Measurements from ENCODE around the gene RBM22. TPM values are rescaled to one million over a fixed set of nuclear protein-coding genes. Genes with fewer than 3 reads are reported as not detected.

The RBM22 gene
- total and polyA plus RNA-seq, 4 donors: 27.2 to 49.9 (median 38.6) TPM

GRCh38 chr5:150660108-150660831 is 40.6 kb downstream of the RBM22 start:
- Histone ChIP-seq H3K4me1 (ENCODE audit: control insufficient read depth in 5 of 5, insufficient read depth in 5 of 5, low read length in 5 of 5) (peaks cover 0 to 19% (median 7%) of the 10 kb centered on the region in 5 donors), H3K27ac (ENCODE audit: low read depth in 1 of 2, low read length in 1 of 2) (peak overlapping the region in 1 of 2 donors; percentile 28), H3K36me3 (ENCODE audit: control insufficient read depth in 4 of 4, insufficient read depth in 4 of 4, low read length in 4 of 4) (no peaks in the 10 kb centered on the region), H3K27me3 (ENCODE audit: control insufficient read depth in 3 of 3, insufficient read depth in 3 of 3, low read length in 2 of 3) (no peaks in the 10 kb centered on the region), H3K4me3 (no peak overlapping the region), H3K9ac (ENCODE audit: insufficient read depth in 1 of 2, low read length in 2 of 2) (no peak overlapping the region), H3K9me3 (ENCODE audit: control insufficient read depth in 4 of 4, insufficient read depth in 3 of 4, low read length in 3 of 4) (no peaks in the 10 kb centered on the region)
- TF ChIP-seq CTCF (IDR thresholded peaks at IDR 0.05; ENCODE audit: control extremely low read depth, extremely low read depth): no peak
- ATAC-seq (ENCODE audit: insufficient read depth, low FRiP score) (no peak), DNase-seq (no peak)
- 56 to 78% methylated on average over 4 of the region's 4 CpGs for WGBS, 2 donors

GRCh38 chr5:150659360-150660107 is 41.3 kb downstream of the RBM22 start:
- H3K9me3 ChIP-seq (ENCODE audit: control insufficient read depth in 4 of 4, insufficient read depth in 3 of 4, low read length in 3 of 4): no peaks in the 10 kb centered on the region
- peak overlapping the region in 1 of 2 donors; percentile 9 for H3K27ac ChIP-seq (ENCODE audit: low read depth in 1 of 2, low read length in 1 of 2)
- DNase-seq (no peak), ATAC-seq (ENCODE audit: insufficient read depth, low FRiP score) (no peak)
- H3K27me3 ChIP-seq (ENCODE audit: control insufficient read depth in 3 of 3, insufficient read depth in 3 of 3, low read length in 2 of 3): no peaks in the 10 kb centered on the region
- H3K9ac ChIP-seq (ENCODE audit: insufficient read depth in 1 of 2, low read length in 2 of 2): no peak overlapping the region
- no peaks in the 10 kb centered on the region for H3K36me3 ChIP-seq (ENCODE audit: control insufficient read depth in 4 of 4, insufficient read depth in 4 of 4, low read length in 4 of 4)
- WGBS, 2 donors: 86 to 96% methylated on average over 11 of the region's 11 CpGs
- TF ChIP-seq CTCF (IDR thresholded peaks at IDR 0.05; ENCODE audit: control extremely low read depth, extremely low read depth): no peak
- no peak overlapping the region for H3K4me3 ChIP-seq
- peaks cover 0 to 19% (median 7%) of the 10 kb centered on the region in 5 donors for H3K4me1 ChIP-seq (ENCODE audit: control insufficient read depth in 5 of 5, insufficient read depth in 5 of 5, low read length in 5 of 5)

GRCh38 chr5:150658699-150659265 is 42.1 kb downstream of the RBM22 start:
- H3K36me3 ChIP-seq (ENCODE audit: control insufficient read depth in 4 of 4, insufficient read depth in 4 of 4, low read length in 4 of 4): no peaks in the 10 kb centered on the region
- H3K4me1 ChIP-seq (ENCODE audit: control insufficient read depth in 5 of 5, insufficient read depth in 5 of 5, low read length in 5 of 5): peaks cover 0 to 19% (median 7%) of the 10 kb centered on the region in 5 donors
- WGBS, 2 donors: 45 to 78% methylated on average over 3 of the region's 3 CpGs
- no peak overlapping the region for H3K4me3 ChIP-seq
- H3K9ac ChIP-seq (ENCODE audit: insufficient read depth in 1 of 2, low read length in 2 of 2): no peak overlapping the region
- no peak for DNase-seq
- ATAC-seq (ENCODE audit: insufficient read depth, low FRiP score): no peak
- no peak for TF ChIP-seq CTCF (IDR thresholded peaks at IDR 0.05; ENCODE audit: control extremely low read depth, extremely low read depth)
- peak overlapping the region; percentile 8 to 68 for H3K27ac ChIP-seq (ENCODE audit: low read depth in 1 of 2, low read length in 1 of 2)
- no peaks in the 10 kb centered on the region for H3K27me3 ChIP-seq (ENCODE audit: control insufficient read depth in 3 of 3, insufficient read depth in 3 of 3, low read length in 2 of 3)
- H3K9me3 ChIP-seq (ENCODE audit: control insufficient read depth in 4 of 4, insufficient read depth in 3 of 4, low read length in 3 of 4): no peaks in the 10 kb centered on the region
